K562 (cell line): ENCODE measurements around the gene PLEKHG5. TPM values are rescaled to one million over a fixed set of nuclear protein-coding genes. Genes with fewer than 3 reads are reported as not detected.
A peak's percentile ranks its signal among the peaks of the same experiment; 100 is the strongest.

Source experiments
- CXXC5 ChIP-seq: fragments of 250-450 bp; sonication (Bioruptor Pico); IDR thresholded peaks from 2 replicates; pipeline ENCODE4 v1.8.0; 2022; ENCODE audit warnings: inconsistent platforms, mild to moderate bottlenecking, moderate library complexity
- DMBX1 ChIP-seq: fragments of 250-450 bp; sonication (Bioruptor Pico); IDR thresholded peaks from 2 replicates; pipeline ENCODE4 v1.8.0; 2022; ENCODE audit warnings: inconsistent platforms, mild to moderate bottlenecking, moderate library complexity, borderline replicate concordance
- DPF2 ChIP-seq: fragments of 450-650 bp; IDR thresholded peaks from 2 replicates; pipeline ENCODE4 v1.6.1; 2016
- NCOR1 ChIP-seq: fragments of 450-650 bp; IDR thresholded peaks from 2 replicates; pipeline ENCODE4 v1.6.1; 2016; ENCODE audit warnings: mild to moderate bottlenecking, moderate library complexity
- NONO ChIP-seq, 2 experiments: fragments of 200-400 bp in 1 of 2; fragments of 450-650 bp in 1 of 2; formaldehyde crosslinking in 1 of 2; IDR thresholded peaks; 2 replicates each; pipeline ENCODE4 v1.6.1; 2017; ENCODE audit warnings: low read depth in 2 of 2, mild to moderate bottlenecking in 2 of 2, moderate library complexity in 2 of 2, low read length in 1 of 2
- PML ChIP-seq: IDR thresholded peaks from 2 replicates; pipeline ENCODE4 v1.6.1; 2012; ENCODE audit warnings: low read length, inconsistent platforms
- POLR2AphosphoS5 ChIP-seq: IDR thresholded peaks from 2 replicates; pipeline ENCODE4 v1.6.1; 2011; ENCODE audit warnings: mild to moderate bottlenecking, low read depth, low read length, moderate library complexity; ENCODE audit not compliant: control insufficient read depth, insufficient read depth
- ZFX ChIP-seq: sonication (generic); formaldehyde crosslinking; IDR thresholded peaks from 2 replicates; pipeline ENCODE4 v1.8.0; 2022; ENCODE audit warnings: mild to moderate bottlenecking, missing genetic modification reagents, moderate library complexity
- polyA plus RNA-seq, 8 experiments: library from polyadenylated mRNA; depleted of rRNA in 4 of 8; stranded (reverse) in 5 of 8; unstranded in 3 of 8; fragments of >200 nt; fragmentation: Nextera tagmentation in 2 of 8; fragmentation: Illumina TruSeq in 1 of 8; extraction: Ambion mirVana in 2 of 8; extraction: Trizol in 1 of 8; gene quantifications; 2 replicates each; pipeline versions ENCODE4 v1.2.1 to v1.2.3, GENCODE V29; 2011 to 2014; ENCODE audit warnings: inconsistent platforms in 1 of 8, missing spikeins in 1 of 8
- total RNA-seq, 7 experiments: library from RNA; depleted of rRNA in 6 of 7; stranded (reverse); fragments of >200 nt in 6 of 7; fragmentation: Illumina TruSeq in 2 of 7; extraction: Trizol in 2 of 7; gene quantifications; 2 replicates each; pipeline versions ENCODE4 v1.2.1 to v1.2.3, GENCODE V29; 2011 to 2021; ENCODE audit warnings: low replicate concordance in 1 of 7
- TF ChIP-seq, protein P1 (sequence below): sonication (generic); formaldehyde crosslinking; IDR thresholded peaks from 2 replicates; pipeline ENCODE4 v1.9.0; 2022; ENCODE audit warnings: mild to moderate bottlenecking, missing genetic modification reagents
- TF ChIP-seq, protein P2 (sequence below), 2 experiments: fragments of 450-650 bp; conservative IDR thresholded peaks; 2 replicates each; pipeline ENCODE4 v1.6.1; 2017; ENCODE audit warnings: mild to moderate bottlenecking in 2 of 2, moderate library complexity in 2 of 2
- TF ChIP-seq, protein P3 (sequence below): conservative IDR thresholded peaks from 2 replicates; pipeline ENCODE4 v1.6.1; 2011; ENCODE audit warnings: low read depth, mild to moderate bottlenecking, low read length; ENCODE audit not compliant: control insufficient read depth

PLEKHG5 gene
- total and polyA plus RNA-seq, 9 of the 15 experiments (the other 6 are each of a cell fraction or from before 2014, with no cell fraction given), result 0.04 to 0.29 (median 0.09) TPM; not detected in 3

DNA sequence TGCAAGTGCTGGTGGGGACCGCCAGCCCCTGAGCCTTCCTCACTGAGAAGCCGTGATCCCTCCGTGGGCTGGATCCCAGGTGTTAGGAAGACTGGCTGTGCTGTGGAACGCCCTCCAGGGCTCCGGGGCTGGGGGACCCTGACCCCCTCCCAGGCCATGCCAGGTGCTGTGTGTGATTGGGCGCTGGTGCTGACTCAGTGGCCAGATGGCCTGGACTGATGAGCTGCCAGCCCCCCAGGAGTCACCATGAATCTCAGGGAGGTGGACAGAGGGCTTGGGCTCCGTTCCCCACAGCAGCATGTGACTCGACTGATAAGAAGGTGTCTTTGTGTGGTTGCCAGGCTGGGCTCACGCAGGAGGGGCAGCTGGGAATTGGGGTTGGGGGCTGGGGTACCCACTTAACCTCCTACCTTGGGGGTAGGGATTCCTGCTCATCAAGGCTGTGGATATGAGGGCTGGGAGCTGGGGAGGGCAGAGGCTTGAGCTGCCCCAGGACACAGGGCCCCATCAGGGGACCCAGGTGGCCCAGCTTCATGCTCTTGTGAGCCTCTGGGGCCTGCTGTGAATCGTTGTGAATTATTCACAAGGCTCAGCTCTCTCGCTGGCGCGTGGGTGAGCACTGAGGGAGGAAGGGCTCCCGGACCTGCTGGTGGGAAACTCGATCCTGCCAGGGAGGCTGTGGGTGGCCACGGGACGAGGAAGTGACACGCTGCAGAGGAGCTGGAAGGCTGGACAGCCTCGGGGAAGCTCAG lies 61.6 kb downstream of the PLEKHG5 start (continued):
- TF ChIP-seq POLR2AphosphoS5 (peak; percentile 61), NCOR1 (peak; percentile 94; the same call in 1 of the 2 replicates), ZFX (CRISPR knock-in tag) (peak; percentile 27; the same call in 1 of the 2 replicates), DPF2 (peak; percentile 85), PML (peak; percentile 68), DMBX1 (peak; percentile 72; the same call in 1 of the 2 replicates), NONO (IDR thresholded peaks at IDR 0.05; ENCODE audit: low read depth in 2 of 2, low read length in 1 of 2) (0 out of 4 replicates have a peak, but pooled peaks of 1 of the 2 experiments have one; percentile 29), CXXC5 (CRISPR knock-in tag) (peak; percentile 54)
- TF ChIP-seq, protein P1, sequence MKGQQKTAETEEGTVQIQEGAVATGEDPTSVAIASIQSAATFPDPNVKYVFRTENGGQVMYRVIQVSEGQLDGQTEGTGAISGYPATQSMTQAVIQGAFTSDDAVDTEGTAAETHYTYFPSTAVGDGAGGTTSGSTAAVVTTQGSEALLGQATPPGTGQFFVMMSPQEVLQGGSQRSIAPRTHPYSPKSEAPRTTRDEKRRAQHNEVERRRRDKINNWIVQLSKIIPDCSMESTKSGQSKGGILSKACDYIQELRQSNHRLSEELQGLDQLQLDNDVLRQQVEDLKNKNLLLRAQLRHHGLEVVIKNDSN (CRISPR knock-in tag), result peak; percentile 72
- TF ChIP-seq, protein P2, sequence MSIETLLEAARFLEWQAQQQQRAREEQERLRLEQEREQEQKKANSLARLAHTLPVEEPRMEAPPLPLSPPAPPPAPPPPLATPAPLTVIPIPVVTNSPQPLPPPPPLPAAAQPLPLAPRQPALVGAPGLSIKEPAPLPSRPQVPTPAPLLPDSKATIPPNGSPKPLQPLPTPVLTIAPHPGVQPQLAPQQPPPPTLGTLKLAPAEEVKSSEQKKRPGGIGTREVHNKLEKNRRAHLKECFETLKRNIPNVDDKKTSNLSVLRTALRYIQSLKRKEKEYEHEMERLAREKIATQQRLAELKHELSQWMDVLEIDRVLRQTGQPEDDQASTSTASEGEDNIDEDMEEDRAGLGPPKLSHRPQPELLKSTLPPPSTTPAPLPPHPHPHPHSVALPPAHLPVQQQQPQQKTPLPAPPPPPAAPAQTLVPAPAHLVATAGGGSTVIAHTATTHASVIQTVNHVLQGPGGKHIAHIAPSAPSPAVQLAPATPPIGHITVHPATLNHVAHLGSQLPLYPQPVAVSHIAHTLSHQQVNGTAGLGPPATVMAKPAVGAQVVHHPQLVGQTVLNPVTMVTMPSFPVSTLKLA (conservative IDR thresholded peaks at IDR 0.05), result peak in 1 of 2 experiments; percentile 41; a peak in 1 of 4 replicates
- TF ChIP-seq, protein P3, sequence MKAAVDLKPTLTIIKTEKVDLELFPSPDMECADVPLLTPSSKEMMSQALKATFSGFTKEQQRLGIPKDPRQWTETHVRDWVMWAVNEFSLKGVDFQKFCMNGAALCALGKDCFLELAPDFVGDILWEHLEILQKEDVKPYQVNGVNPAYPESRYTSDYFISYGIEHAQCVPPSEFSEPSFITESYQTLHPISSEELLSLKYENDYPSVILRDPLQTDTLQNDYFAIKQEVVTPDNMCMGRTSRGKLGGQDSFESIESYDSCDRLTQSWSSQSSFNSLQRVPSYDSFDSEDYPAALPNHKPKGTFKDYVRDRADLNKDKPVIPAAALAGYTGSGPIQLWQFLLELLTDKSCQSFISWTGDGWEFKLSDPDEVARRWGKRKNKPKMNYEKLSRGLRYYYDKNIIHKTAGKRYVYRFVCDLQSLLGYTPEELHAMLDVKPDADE, result 0 out of 2 replicates have a peak, but pooled peaks have one; percentile 43
